ENCODE results near the gene ARID1B.
"Not testable (repeated sequence)": the region's sequence is repeated elsewhere in the genome, so short reads cannot be mapped to it uniquely, and the experiment has no call there.

Gene ARID1B

GRCh38 chr6:156928126-156928525 is 150.9 kb downstream of the ARID1B start:
- H3K4me3 ChIP-seq (ENCODE audit: low read depth, low read length): no peak overlapping the region

GRCh38 chr6:156928972-156929371 is 151.8 kb downstream of the ARID1B start:
- no peak overlapping the region for H3K4me3 ChIP-seq (ENCODE audit: low read depth, low read length)

- H3K4me3 ChIP-seq (ENCODE audit: low read depth, low read length): no peak overlapping the region
Observed at GRCh38 chr6:156931283-156931682, 154.1 kb downstream of the ARID1B start.

- no peak overlapping the region for H3K4me3 ChIP-seq (ENCODE audit: low read depth, low read length)
Observed at GRCh38 chr6:156933201-156934068, 156.3 kb downstream of the ARID1B start.

- H3K4me3 ChIP-seq (ENCODE audit: low read depth, low read length): no peak overlapping the region
Observed at GRCh38 chr6:156934069-156934460, 156.9 kb downstream of the ARID1B start.

- H3K4me3 ChIP-seq (ENCODE audit: low read depth, low read length): no peak overlapping the region
Observed at GRCh38 chr6:156935000-156935399, 157.8 kb downstream of the ARID1B start.

GRCh38 chr6:156938143-156938542 is 161.0 kb downstream of the ARID1B start:
- H3K4me3 ChIP-seq (ENCODE audit: low read depth, low read length): no peak overlapping the region

- no peak overlapping the region for H3K4me3 ChIP-seq (ENCODE audit: low read depth, low read length)
Observed at GRCh38 chr6:156940221-156940620, 163.0 kb downstream of the ARID1B start.

- no peak overlapping the region for H3K4me3 ChIP-seq (ENCODE audit: low read depth, low read length)
Observed at GRCh38 chr6:156942266-156942665, 165.1 kb downstream of the ARID1B start.

- H3K4me3 ChIP-seq (ENCODE audit: low read depth, low read length): no peak overlapping the region
Observed at GRCh38 chr6:156943166-156943565, 166.0 kb downstream of the ARID1B start.

- H3K4me3 ChIP-seq (ENCODE audit: low read depth, low read length): no peak overlapping the region
Observed at GRCh38 chr6:156943816-156944215, 166.6 kb downstream of the ARID1B start.

- H3K4me3 ChIP-seq (ENCODE audit: low read depth, low read length): no peak overlapping the region
Observed at GRCh38 chr6:156944412-156944811, 167.2 kb downstream of the ARID1B start.

- not testable (repeated sequence) for H3K4me3 ChIP-seq (ENCODE audit: low read depth, low read length)
Observed at GRCh38 chr6:156945789-156946172, 168.6 kb downstream of the ARID1B start.

GRCh38 chr6:156946370-156946936 is 169.3 kb downstream of the ARID1B start:
- H3K4me3 ChIP-seq (ENCODE audit: low read depth, low read length): no peak overlapping the region

- H3K4me3 ChIP-seq (ENCODE audit: low read depth, low read length): no peak overlapping the region
Observed at GRCh38 chr6:156948277-156948676, 171.1 kb downstream of the ARID1B start.

- H3K4me3 ChIP-seq (ENCODE audit: low read depth, low read length): no peak overlapping the region
Observed at GRCh38 chr6:156948807-156949206, 171.6 kb downstream of the ARID1B start.

- no peak overlapping the region for H3K4me3 ChIP-seq (ENCODE audit: low read depth, low read length)
Observed at GRCh38 chr6:156949376-156949775, 172.2 kb downstream of the ARID1B start.

GRCh38 chr6:156950084-156950483 is 172.9 kb downstream of the ARID1B start:
- no peak overlapping the region for H3K4me3 ChIP-seq (ENCODE audit: low read depth, low read length)

GRCh38 chr6:156950531-156950930 is 173.4 kb downstream of the ARID1B start:
- no peak overlapping the region for H3K4me3 ChIP-seq (ENCODE audit: low read depth, low read length)

- H3K4me3 ChIP-seq (ENCODE audit: low read depth, low read length): no peak overlapping the region
Observed at GRCh38 chr6:156952401-156952800, 175.2 kb downstream of the ARID1B start.

- no peak overlapping the region for H3K4me3 ChIP-seq (ENCODE audit: low read depth, low read length)
Observed at GRCh38 chr6:156953127-156953478, 175.9 kb downstream of the ARID1B start.

- no peak overlapping the region for H3K4me3 ChIP-seq (ENCODE audit: low read depth, low read length)
Observed at GRCh38 chr6:156953479-156954146, 176.4 kb downstream of the ARID1B start.

Data from iPS-11a (cell line).